ENCODE measurements around the gene POP5.

POP5 gene

DNA sequence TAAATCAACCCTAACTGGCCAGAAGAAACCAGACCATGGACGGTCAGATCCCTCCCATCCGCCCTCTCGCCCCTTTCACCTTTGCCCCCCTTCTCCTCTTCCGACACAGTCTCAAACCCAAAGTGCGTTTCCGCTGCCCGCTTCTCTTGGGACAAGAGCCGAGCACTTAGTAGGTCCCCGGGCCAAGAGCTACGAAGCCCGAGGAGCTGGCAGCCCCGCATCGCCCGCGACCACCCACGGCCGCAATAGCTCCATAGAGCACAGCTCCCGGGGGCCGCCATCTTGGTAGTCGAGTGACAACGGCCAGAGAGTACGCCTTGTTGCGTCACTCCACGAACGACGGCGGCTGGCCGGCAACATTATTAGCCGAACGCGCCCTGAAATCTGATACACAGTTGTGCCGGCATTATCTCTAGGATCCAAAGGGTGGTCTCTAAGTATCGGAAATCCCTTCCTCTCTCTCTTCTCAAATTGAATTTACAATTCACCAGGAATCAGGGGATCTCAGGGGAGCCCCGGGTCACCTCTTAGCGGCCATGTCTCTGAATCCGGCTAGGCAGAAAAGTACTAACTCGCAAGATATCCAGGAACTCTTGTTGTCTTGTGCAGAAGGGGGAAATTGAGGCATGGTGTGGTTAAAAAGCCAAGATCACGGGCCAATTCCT, 52.2 kb downstream of the POP5 start, which contains the start of gene COQ5:
Gene COQ5 (minus strand): TSS at position 298 of the 665 bp plus-strand sequence. CDS start 17 bp downstream, at position 281.
- peak within 1 kb of the TSS; percentile 99 for H3K4me3 ChIP-seq (ENCODE audit: low read depth, low read length)
- no peaks in the 10 kb centered on the region for H3K36me3 ChIP-seq (ENCODE audit: control insufficient read depth in 2 of 2, insufficient read depth in 1 of 2, low read length in 2 of 2)
- H3K4me1 ChIP-seq (ENCODE audit: control insufficient read depth, insufficient read depth, low read length) = no peaks in the 10 kb centered on the region
- CTCF ChIA-PET = interaction anchor here (0.5 to 1.0 kb wide), 4 partner anchors 54 to 674 kb away, joined by 3 to 4 read pairs (median 4); partner anchors contain the start of gene RPLP0
- peak within 1 kb of the TSS; percentile 69 for H3K27ac ChIP-seq (ENCODE audit: extremely low read depth, low read depth, low read length)
- H3K9me3 ChIP-seq (ENCODE audit: control insufficient read depth, insufficient read depth, low read depth, low read length) = no peaks in the 10 kb centered on the region
- POLR2A ChIA-PET = interaction anchor here (0.6 to 2.0 kb wide), 8 partner anchors 28 to 187 kb away, joined by 3 to 26 read pairs (median 4); partner anchors contain the start of genes DYNLL1 and POP5
- TF ChIP-seq ZBTB8A (tag by site-specific recombination; IDR thresholded peaks at IDR 0.05) (peak; percentile 45; the same call in 1 of the 2 replicates), ZFP37 (tag by site-specific recombination; IDR thresholded peaks at IDR 0.05) (peak; percentile 83; the same call in 1 of the 2 replicates), ZNF112 (tag by site-specific recombination; IDR thresholded peaks at IDR 0.05) (no peak), ZNF169 (tag by site-specific recombination; IDR thresholded peaks at IDR 0.05) (no peak), SP3 (tag by site-specific recombination; IDR thresholded peaks at IDR 0.05) (peak; percentile 86), ZNF146 (tag by site-specific recombination; IDR thresholded peaks at IDR 0.05) (no peak), ZNF600 (tag by site-specific recombination; IDR thresholded peaks at IDR 0.05) (peak; percentile 90), ZNF555 (tag by site-specific recombination; conservative IDR thresholded peaks at IDR 0.05) (no peak), GLI4 (tag by site-specific recombination; IDR thresholded peaks at IDR 0.05) (no peak), ZNF843 (tag by site-specific recombination; IDR thresholded peaks at IDR 0.05) (peak; percentile 38; the same call in 1 of the 2 replicates), ZBTB21 (tag by site-specific recombination; IDR thresholded peaks at IDR 0.05) (peak; percentile 93), ZNF416 (tag by site-specific recombination; IDR thresholded peaks at IDR 0.05) (no peak), ZNF423 (tag by site-specific recombination; IDR thresholded peaks at IDR 0.05) (no peak), BCL11A (tag by site-specific recombination; IDR thresholded peaks at IDR 0.05; ENCODE audit: low read depth) (peak; percentile 93), ZFP3 (tag by site-specific recombination; IDR thresholded peaks at IDR 0.05; ENCODE audit: low read depth) (no peak), ZNF544 (tag by site-specific recombination; IDR thresholded peaks at IDR 0.05) (no peak), ZNF785 (tag by site-specific recombination; IDR thresholded peaks at IDR 0.05) (no peak), KLF1 (tag by site-specific recombination; IDR thresholded peaks at IDR 0.05) (peak; percentile 58), ZNF221 (tag by site-specific recombination; IDR thresholded peaks at IDR 0.05; ENCODE audit: borderline replicate concordance) (no peak)
- TF ChIP-seq, protein P1, sequence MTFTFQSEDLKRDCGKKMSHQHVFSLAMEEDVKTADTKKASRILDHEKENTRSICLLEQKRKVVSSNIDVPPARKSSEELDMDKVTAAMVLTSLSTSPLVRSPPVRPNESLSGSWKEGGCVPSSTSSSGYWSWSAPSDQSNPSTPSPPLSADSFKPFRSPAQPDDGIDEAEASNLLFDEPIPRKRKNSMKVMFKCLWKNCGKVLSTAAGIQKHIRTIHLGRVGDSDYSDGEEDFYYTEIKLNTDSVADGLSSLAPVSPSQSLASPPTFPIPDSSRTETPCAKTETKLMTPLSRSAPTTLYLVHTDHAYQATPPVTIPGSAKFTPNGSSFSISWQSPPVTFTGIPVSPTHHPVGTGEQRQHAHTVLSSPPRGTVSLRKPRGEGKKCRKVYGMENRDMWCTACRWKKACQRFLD (tag by site-specific recombination; IDR thresholded peaks at IDR 0.05) = no peak
- TF ChIP-seq, protein P2, sequence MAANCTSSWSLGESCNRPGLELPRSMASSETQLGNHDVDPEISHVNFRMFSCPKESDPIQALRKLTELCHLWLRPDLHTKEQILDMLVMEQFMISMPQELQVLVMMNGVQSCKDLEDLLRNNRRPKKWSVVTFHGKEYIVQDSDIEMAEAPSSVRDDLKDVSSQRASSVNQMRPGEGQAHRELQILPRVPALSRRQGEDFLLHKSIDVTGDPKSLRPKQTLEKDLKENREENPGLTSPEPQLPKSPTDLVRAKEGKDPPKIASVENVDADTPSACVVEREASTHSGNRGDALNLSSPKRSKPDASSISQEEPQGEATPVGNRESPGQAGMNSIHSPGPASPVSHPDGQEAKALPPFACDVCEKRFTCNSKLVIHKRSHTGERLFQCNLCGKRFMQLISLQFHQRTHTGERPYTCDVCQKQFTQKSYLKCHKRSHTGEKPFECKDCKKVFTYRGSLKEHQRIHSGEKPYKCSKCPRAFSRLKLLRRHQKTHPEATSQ (tag by site-specific recombination; IDR thresholded peaks at IDR 0.05) = no peak
- TF ChIP-seq, protein P3, sequence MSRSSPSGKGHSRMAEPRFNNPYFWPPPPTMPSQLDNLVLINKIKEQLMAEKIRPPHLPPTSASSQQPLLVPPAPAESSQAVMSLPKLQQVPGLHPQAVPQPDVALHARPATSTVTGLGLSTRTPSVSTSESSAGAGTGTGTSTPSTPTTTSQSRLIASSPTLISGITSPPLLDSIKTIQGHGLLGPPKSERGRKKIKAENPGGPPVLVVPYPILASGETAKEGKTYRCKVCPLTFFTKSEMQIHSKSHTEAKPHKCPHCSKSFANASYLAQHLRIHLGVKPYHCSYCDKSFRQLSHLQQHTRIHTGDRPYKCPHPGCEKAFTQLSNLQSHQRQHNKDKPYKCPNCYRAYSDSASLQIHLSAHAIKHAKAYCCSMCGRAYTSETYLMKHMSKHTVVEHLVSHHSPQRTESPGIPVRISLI (tag by site-specific recombination; IDR thresholded peaks at IDR 0.05) = 0 out of 2 replicates have a peak, but pooled peaks have one; percentile 25
- TF ChIP-seq, protein P4, sequence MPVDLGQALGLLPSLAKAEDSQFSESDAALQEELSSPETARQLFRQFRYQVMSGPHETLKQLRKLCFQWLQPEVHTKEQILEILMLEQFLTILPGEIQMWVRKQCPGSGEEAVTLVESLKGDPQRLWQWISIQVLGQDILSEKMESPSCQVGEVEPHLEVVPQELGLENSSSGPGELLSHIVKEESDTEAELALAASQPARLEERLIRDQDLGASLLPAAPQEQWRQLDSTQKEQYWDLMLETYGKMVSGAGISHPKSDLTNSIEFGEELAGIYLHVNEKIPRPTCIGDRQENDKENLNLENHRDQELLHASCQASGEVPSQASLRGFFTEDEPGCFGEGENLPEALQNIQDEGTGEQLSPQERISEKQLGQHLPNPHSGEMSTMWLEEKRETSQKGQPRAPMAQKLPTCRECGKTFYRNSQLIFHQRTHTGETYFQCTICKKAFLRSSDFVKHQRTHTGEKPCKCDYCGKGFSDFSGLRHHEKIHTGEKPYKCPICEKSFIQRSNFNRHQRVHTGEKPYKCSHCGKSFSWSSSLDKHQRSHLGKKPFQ (tag by site-specific recombination; IDR thresholded peaks at IDR 0.05) = 0 out of 2 replicates have a peak, but pooled peaks have one; percentile 40
- TF ChIP-seq, protein P5, sequence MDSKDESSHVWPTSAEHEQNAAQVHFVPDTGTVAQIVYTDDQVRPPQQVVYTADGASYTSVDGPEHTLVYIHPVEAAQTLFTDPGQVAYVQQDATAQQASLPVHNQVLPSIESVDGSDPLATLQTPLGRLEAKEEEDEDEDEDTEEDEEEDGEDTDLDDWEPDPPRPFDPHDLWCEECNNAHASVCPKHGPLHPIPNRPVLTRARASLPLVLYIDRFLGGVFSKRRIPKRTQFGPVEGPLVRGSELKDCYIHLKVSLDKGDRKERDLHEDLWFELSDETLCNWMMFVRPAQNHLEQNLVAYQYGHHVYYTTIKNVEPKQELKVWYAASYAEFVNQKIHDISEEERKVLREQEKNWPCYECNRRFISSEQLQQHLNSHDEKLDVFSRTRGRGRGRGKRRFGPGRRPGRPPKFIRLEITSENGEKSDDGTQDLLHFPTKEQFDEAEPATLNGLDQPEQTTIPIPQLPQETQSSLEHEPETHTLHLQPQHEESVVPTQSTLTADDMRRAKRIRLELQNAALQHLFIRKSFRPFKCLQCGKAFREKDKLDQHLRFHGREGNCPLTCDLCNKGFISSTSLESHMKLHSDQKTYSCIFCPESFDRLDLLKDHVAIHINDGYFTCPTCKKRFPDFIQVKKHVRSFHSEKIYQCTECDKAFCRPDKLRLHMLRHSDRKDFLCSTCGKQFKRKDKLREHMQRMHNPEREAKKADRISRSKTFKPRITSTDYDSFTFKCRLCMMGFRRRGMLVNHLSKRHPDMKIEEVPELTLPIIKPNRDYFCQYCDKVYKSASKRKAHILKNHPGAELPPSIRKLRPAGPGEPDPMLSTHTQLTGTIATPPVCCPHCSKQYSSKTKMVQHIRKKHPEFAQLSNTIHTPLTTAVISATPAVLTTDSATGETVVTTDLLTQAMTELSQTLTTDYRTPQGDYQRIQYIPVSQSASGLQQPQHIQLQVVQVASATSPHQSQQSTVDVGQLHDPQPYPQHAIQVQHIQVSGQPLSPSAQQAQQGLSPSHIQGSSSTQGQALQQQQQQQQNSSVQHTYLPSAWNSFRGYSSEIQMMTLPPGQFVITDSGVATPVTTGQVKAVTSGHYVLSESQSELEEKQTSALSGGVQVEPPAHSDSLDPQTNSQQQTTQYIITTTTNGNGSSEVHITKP (tag by site-specific recombination; IDR thresholded peaks at IDR 0.05) = peak; percentile 88
- TF ChIP-seq, protein P6, sequence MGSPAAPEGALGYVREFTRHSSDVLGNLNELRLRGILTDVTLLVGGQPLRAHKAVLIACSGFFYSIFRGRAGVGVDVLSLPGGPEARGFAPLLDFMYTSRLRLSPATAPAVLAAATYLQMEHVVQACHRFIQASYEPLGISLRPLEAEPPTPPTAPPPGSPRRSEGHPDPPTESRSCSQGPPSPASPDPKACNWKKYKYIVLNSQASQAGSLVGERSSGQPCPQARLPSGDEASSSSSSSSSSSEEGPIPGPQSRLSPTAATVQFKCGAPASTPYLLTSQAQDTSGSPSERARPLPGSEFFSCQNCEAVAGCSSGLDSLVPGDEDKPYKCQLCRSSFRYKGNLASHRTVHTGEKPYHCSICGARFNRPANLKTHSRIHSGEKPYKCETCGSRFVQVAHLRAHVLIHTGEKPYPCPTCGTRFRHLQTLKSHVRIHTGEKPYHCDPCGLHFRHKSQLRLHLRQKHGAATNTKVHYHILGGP (tag by site-specific recombination; IDR thresholded peaks at IDR 0.05) = no peak
